Cortex of kidney (tissue), 1 donor: ENCODE measurements around the gene TUSC2.
"Not testable (repeated sequence)": the region's sequence is repeated elsewhere in the genome, so short reads cannot be mapped to it uniquely, and the experiment has no call there.

Experiments
- DNase-seq: peaks from one replicate; lab custom pipeline; 2025; lab: John Stamatoyannopoulos, UW

The TUSC2 gene

DNA sequence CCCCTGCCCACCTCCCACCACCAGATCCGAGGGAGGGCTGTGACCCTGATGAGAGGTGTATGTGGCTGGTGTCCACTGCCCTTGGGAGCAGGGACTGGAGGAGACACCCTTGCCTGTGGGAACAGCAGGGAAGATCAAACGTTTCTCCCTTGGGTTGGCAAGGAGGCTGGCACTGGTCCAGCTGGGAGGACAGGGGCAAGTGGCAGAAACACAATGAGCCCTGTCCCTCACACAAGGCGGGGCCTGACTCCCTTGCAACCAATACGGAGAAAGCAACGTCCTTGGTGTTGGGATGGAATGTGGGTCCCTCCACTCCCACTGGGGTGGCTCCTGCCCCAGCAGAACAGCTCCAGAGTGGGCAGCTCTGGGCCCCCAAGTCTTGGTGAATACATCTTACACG, 10.7 kb downstream of the TUSC2 start:
- no peak for DNase-seq

DNA sequence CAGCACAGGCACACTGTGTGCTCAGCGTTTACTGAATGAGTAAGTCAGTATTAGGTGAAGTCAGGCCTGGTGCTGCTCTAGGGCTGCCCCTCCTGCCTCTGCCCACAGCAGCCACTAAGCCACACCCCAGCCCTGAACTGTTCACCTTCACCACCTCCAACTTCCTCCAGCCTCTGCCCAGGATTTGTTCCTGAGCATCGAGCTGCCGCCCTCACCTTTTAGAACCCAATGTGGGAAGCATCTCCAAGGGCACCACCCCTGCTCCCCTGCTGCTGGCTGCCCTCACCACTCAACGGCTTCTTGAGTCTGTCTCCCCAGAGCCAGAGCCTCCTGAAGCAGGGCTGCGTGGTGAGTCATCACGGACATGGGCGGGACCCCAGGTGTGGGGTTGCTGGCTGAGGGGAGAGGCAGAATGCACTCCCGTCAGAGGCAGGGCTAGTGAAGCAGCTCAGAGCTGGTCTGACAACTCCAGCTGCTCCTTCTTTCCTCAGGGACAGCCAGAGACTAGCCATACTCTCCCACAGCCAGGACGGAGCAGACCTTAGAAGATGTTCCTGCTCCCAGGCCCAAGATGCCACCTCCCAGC, 11.3 kb downstream of the TUSC2 start:
- DNase-seq: no peak

DNA sequence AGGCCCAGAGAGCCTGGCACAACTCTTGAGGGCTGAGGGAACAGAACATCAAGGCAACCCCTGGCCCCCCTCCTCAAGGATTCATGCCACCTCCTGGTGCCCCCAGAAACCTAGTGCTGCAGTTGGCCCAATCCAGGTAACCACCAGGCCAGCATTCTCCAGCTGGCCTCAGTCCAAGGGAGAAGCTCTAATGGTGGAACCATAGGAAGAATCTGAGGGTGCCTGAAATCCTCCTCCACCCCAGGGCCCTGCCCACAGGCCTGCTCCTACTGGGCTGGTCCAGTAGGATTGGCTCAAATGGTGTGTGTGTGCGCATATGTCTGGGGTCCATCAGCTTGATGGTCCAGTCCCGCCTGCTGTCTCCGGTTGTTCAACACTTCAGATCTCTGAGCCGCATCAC, 13.2 kb downstream of the TUSC2 start:
- no peak for DNase-seq

DNA sequence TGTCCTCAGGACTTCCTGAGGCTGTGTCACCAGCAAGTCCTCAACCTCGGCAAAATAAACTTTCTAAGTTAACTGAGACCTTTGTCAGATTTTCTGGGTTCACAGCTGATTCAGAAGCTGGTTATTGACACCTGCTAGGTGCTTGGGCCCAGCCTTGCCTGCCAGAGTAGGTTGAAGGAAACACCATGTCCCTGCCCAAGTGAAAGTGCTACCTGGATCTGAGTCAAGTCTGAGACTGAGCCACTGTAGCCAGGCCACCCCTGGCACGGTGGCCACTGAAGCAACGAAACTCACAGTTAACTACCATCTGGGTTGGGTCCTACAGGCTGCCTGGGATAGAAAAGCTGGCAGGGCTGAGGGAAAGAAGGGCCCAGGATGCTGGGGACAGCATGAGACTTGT, 13.7 kb downstream of the TUSC2 start:
- DNase-seq: no peak

DNA sequence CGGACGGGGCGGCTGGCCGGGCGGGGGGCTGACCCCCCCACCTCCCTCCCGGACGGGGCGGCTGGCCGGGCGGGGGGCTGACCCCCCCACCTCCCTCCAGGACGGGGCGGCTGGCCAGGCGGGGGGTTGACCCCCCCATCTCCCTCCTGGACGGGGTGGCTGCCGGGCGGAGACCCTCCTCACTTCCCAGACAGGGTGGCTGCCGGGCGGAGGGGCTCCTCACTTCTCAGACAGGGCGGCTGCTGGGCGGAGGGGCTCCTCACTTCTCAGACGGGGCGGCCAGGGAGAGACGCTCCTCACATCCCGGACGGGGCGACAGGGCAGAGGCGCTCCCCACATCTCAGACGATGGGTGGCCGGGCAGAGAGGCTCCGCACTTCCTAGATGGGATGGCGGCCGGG, 16.0 kb downstream of the TUSC2 start:
- DNase-seq: not testable (repeated sequence)

DNA sequence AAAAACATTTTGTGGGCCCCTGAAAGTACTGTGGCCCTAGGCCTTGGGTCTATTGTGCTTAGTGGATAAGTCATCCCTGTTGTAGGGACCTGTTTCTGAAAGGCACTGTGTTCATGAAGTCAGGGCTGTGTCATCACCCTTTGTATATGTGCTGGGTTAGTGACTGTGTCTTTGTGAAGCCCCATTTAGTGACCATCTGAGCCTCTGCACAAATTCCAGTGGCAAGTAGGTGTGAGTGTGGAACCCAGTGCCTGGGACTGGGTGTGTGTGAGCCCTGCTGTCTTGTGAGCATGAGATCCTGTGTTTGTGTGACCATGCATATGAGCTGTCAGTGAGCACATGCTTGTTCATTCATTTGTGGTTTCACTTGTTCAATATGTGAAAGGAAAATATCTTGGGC, 23.4 kb downstream of the TUSC2 start:
- DNase-seq: no peak

DNA sequence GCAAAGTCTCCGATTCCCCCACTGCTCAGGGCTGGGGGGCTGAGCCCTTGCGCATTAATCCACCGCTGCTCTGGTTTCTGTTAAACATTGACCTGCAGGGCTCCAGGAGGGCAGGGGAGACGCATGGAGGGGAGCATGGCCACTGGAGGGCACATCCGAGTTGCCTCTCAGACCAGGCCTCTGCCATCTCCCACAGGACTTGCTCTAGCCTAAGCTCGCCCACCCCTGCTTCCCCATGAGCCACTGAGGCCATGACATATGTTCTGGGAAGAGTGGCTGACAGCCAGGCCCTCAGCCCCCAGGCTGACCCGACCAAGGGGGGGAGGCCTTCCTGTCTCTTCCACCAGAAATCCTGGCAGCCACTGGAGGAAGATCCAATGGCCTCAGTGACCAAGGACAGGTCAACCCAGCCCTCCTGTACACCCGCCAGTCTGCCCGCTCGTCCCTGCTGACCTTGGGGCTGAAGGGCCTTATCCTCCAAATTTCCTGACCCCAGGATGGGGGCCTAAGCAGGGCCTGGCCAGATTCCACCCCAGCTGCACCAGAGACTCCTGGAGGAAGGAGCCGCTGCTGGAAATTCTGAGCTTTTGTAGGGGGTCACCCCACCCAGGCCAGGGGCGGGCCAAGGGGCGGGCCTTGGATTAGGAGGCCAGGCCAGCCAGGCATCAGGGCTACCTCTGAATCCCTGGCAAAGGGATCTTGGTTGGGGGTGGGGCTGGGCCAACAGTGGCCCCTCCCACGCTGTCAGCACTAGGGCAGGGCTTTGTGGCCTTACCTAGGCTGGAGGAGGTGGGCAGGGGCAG, 24.8 kb downstream of the TUSC2 start, which contains the start of gene HYAL1:
TSS of gene HYAL1 (minus strand) at position 562 of the 803 bp plus-strand sequence. CDS start 618 bp downstream, outside the sequence.
- no peak for DNase-seq

DNA sequence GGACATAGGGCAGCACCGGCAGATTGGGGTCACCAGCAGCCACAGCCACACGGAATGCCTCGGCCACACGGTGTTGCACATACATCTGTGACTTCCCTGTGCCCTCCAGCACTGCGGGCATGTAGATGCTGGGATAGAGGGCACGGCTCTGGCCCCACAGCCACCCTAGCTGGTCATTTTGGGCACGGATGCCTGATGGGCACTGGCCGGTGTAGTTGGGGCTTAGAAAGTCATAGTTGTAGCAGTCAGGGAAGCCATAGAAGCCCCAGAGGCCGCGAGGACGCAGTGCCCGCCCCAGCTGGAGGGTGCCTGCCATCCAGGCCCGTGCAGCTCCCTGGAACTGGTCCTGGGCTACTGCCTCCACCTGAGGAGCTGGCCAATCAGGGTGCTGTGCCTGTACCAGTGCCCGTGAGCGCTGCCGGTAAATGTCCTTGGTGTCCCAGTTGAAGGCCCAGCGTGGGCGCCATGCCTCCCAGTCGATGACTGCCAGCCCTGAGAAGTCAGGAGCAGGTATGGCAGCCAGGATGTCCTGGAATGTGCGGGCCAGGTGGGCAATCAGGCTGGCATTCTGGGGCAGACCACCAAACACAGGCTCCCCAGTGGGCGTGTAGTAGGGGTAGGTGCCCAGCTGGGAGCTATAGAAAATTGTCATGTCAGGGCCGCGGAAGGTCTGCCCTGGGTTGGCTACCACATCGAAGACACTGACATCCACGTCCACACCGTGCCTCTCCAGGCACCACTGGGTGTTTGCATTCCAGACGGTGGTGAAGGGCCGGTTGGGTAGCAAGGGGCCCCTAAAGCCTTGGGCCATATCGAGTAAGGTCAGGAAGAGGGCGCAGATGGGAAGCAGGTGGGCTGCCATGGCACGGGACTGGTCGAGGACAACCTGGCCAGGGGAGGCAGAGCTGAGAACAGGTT, 25.7 kb downstream of the TUSC2 start:
- no peak for DNase-seq

DNA sequence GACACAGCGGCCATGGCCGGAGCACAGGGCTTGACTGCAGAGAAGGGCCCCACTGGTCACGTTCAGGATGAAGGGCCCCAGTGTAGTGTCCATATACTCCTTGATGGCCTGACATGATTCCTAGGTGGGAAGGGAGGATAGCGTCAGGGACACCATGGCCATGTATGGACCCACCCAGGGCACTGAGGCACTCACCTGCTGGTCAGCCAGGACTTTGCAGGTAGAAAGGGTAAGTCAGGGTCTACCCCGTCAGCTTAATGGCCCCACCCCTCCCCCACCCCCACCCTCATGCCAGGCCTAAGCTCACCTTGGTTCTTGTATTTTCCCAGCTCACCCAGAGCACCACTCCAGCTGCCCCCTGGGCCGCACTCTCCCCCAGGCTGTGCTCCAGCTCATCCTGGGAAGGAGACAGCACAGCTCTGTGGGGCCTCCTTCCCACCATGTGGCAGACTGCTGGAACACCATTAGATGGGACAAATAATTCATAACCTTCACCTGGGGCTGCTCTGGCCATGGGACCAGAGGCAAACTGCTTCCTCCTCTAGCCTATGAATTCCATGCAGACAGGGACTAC, 27.3 kb downstream of the TUSC2 start:
- DNase-seq: no peak

DNA sequence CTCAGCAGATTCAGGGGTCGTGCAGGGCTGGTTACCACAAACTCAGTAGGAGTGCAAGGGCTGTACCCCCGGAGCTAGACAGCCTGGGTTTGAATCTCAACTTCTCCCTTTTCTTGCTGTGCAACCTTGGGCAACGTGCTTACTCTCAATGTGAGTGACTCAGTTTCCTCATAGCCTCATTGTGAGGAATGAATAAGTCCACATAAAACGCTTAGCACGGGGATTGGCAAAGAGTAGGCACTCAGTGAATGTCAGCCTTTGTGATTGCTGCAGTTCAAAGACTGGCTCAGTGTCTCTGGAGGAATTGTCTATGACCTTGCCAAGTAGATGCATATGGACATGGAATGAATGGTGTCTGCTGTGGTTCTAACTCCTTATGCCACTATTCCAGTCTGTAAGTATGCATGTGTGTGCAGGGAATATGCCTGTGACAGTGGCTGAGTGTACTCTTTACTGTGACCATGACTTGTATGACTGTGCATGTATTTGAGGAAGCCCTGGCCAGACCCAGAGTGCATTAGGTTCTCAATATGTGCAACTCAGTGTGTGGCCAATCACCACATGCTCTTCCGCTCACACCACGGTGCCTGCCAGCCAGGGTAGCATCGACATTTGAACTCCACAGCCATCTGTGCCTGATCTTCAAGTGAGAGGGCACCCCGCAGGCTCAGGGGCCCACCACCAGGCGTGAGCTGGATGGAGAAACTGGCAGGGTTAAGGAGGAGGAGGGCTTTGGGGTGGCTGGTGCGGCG, 27.9 kb downstream of the TUSC2 start:
- DNase-seq: no peak

DNA sequence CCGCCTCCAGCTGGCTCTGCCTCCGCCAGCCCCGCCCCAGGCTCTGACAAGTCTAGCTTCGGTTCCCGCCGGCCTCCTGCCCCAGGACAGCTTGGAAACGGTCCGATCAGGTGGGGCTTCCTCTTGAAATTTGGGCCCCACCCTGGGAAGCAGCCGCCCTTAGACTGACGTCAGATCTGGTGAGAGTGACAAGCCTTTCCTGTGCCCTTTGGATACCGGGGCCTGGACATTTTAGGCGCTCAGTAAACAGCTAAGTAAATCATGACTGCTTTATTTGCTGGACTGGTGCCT, 28.4 kb downstream of the TUSC2 start:
- no peak for DNase-seq

DNA sequence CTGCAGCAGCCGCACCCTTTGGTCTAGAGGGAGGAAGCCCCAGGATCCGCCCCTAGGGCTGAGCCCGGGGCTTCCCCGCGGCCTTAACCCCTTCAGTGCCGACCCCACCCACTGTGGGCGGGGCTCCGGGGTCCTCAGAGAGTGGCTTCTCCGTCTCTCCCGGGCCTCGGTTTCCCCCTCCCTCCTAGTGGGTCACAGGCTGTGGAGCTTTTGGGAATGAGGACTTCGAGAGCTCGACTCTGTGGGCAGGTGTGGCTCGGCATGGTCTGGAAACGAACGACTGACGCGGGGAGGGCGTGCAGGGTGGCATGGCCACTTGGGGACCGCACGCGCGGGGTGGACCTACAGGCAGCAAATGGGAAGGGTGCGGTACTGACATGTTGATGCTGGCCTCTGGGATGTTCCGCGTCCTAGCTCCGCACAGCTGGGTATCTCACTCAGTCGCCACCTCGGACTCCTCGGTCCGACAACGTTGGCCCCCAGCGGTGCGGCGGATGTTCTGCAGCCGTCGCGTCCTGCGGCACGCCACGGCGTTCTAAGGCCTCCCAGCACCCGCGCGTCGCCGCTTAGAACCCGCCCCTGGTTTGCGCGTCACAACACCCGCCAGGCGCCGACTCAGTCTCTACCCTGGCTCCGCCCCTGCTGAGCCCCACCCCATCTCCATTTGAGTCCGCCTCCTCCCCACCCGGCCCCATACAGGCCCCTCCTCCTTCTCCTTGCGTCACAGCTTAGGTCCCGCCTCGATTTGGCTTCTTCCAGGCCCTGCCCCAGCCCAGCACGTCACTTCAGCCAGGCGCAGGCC, 29.0 kb downstream of the TUSC2 start, which contains the start of the genes HYAL3 and NAA80:
TSS of gene HYAL3 (minus strand) at position 570 of the 802 bp plus-strand sequence. CDS start 3,803 bp downstream, outside the sequence.
TSS of gene NAA80 (minus strand) at position 570 of the 802 bp plus-strand sequence. CDS start 1,942 bp downstream, outside the sequence.
- DNase-seq: peak; percentile 77

DNA sequence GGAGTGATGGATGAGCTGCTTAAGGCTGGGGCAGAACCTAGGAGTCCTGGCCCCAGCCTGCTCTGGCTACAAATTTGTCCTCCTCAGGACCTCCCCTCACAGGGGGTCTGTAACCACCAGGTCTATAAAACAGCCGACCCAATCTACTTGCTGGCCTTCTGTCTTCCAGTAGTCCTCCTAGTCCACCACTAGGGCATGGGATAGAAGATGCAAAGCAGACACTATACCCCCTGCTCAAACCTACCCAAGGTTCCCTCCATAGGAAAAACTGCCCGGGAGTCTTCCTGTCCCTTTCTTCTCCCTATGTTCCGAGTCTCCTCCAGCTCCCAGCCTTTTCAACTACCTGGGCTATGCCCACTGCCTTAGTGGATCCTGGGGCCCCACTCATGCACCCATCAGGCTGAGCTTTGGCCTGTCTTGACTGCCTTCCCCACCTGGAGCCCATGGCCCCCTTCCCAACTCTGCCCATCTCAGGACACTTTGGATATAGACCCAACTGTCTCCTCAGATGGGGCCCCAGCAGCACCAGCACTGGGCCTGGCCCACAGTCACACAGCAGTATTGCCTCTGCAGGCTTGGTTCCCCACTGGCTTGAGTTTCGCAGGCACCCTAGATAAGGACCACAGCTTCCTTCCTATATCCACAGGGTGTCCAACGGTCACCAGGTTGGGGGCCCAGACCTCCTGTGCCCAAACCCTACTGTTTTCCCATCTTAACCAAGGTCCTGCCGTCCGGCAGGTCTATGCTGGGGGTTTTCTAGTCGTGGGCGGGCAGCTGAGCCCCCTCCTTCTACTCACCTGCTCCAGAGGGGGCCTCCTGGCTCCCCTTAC, 29.9 kb downstream of the TUSC2 start:
- no peak for DNase-seq

DNA sequence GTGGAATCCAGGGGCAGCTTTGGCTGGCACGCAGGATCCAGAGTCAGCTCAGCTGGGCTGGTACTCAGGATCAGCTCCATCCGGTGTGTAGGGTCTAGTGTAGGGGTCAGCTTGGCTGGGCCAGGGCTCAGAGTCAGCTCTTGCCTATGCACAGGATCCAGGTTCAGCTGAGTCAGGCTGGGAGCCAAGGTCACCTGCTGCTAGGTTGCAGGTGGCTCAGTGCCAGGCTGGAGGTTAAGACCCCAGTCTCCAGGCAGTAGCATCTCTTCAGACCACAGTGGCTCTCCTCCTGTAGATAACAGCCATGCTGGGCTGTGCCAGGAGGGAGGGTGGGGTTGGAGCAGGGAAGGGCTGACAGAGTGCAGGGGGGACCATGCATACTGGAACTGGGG, 30.6 kb downstream of the TUSC2 start:
- no peak for DNase-seq

DNA sequence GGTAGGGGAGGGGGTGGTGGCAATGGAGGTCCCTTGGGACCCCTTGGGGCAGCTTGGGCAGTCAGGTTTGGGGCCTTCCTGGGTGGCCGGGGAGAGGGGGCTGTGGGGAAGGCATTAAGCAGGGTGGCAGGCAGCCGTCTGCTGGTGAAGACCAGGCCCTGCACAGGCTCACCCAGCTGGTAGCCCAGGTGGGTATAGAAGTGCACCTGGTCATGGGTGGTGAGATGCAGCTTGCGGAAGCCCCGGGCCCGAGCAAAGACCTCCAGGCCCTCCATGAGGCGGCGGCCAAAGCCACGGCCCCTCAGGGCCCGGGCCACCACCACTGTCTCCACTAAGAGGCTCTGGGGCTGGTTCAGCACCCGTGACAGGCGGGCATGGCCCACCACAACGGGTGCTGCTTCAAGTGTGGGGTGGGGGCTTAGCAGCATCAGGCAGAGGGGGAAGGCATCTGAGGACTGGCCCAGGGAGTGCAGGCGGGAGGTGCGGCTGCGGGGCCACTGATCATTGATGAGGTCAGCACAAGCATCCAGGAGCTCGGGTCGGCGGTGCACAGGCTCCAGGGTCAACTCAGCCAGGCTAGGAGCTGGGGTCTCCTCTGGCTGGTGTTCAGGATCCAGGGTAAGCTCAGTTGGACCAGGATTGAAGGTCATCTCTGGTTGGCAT, 31.2 kb downstream of the TUSC2 start:
- DNase-seq: no peak

DNA sequence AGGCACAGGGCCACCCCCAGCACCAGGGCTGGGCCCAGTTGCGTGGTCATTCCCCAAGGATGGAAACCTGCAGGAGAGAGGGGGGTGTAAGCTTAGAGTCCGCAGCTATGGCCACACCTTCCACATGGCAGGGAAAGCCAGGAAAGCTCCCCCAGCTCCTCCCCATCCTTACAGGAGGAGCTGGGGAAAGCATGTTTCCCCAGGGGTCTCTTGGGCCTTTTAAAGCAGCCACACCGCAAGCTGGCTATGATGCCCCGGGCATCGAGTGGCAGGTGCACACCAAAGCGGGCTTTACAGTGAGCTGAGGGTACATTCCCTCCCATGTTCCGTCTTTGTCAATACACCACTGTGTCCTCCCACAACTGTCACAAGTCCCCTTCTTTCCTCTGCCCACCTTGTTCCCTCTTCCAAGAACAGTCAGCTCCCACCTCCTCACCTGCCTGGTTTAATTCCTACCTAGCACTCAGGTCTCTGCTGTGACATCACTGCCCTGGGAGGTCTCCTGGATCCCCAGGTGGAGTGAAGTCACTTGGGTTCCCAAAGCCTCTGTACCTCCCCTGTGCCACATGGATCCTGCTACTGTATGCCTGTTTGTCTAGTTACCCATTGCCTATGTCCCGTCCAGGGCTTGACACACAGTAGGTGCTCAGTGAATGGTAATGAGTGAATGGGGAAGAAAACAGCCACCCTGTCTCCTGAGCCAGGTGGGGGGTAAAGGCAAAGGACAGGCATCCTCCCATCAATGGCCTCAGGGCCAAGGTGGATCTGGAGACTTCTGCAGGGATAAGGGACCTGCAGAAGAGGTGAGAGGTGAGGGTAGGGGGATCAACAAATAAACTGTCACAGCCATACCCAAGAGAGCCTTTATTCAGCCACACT, 32.2 kb downstream of the TUSC2 start:
- no peak for DNase-seq

DNA sequence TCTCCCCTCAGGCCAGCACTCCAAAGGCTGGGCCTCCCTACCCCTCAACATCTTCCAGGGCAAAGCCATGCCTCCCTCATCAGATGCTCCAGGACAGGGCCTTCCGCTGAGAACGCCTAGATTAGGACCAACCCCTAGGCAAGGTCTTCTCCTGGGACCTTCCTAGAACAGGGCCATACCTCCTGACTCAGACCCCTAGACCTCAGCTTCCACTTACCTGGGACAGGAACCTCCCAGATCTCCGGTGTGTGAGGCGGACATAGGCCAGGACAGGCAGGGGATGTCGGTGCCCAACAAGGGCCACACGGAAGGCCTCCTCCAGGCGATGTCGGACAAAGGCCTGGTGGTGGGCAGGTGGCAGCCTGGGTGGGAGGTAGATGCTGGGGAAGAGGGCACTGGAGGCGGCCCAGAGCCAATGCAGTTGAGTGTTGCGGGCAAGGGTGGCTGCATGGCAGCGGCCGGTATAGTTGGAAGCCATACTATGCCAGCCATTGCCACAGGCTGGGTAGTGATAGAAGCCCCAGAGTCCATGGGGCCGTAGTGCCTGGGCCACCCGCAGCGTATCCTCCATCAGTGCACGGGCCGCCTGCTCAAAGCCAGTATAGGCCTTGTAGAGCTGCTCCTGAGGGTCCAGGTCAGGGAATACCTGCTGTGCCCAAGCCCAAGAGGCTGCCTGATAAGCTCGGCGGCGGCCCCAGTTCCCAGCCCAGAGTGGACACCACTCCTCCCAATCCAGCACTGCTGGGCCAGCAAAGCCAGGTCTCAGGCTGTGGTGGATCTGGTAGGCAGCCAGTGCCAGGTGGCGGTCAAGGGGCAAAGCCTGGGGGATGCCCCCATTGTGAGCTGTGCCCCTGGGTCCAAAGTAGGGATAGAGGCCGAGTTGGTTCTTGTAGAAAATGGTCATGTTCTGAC, 33.3 kb downstream of the TUSC2 start:
- DNase-seq: no peak
